ENCODE data around the gene ASIC5. TPM values are rescaled to one million over a fixed set of nuclear protein-coding genes. Genes with fewer than 3 reads are reported as not detected.
A peak's percentile ranks its signal among the peaks of the same experiment; 100 is the strongest.

Gene ASIC5
- total RNA-seq, 1 donor from 2014 or later, result not detected

DNA sequence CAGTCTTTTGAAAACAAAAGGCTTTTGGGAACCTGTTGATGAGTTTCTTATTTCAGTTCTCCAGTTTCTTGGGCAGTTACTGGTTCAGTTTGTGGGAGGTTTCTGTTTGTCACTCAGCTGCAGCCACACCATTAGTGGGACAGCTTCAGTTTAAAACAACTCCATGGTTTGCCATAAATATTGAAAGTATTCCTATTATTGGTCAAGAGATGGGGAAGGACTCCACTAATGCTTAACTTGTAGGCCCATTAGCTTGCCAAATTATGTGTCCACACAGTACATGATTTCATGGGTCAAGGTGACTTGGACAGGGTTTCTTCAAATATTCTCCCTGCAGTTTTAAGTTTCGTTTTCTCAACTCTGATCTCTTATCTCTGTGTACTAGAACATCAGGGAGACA is 15.5 kb upstream of the ASIC5 start:
- ATAC-seq, result peak; percentile 68
- DNase-seq (ENCODE audit: low spot score), result peak; percentile 63

DNA sequence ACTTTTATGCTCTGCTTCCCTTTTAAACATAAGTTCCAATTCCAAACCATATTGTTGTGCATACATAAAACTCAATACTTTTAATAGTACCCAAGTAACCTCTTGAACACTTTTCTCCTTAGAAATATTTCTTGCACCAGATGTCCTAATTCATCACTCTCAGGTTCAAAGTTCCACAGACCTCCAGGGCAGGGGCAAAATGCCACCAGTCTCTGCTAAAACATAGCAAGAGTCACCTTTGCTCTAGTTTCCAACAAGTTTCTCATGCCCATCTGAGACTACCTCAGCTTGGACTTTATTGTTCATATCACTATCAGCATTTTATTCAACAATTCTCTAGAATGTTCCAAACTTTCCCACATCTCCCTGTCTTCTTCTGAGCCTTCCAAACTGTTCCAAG is 13.7 kb upstream of the ASIC5 start:
- DNase-seq (ENCODE audit: low spot score) (no peak), ATAC-seq (no peak)

DNA sequence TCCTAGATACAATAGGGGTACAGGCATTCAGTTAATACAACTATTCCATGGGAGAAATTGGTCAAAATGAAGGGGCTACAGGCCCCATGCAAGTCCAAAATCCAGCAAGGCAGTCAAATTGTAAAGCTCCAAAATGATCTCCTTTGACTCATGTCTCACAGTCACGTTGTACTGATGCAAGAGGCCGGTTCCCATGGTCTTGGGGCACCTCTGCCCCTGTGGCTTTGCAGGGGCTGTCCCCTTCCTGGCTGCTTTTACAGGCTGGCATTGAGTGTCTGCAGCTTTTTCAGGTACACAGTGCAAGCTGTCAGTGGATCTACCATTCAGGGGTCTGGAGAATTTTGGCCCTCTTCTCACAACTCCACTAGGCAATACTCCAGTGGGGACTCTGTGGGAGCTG is 12.5 kb upstream of the ASIC5 start:
- no peak for DNase-seq (ENCODE audit: low spot score)
- no peak for ATAC-seq

DNA sequence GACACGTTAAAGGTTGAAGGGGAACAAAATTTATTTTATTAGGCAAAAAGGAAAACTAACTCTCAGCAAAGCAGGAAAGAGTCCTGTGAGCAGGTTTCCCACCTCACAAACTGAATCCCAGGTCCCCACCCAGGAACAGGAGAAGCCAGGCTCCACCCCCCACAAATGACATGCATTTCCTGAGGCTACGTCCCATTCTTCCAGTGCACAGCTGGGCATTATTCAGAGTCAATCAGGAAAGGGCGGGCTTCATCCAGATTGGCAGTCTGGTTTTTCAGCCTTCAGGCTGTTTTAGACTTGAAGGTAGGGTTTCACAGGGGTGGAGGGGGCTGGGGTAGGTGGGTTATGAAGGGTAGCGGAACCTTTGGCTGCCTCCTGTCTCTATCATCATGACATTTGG is 11.9 kb upstream of the ASIC5 start:
- ATAC-seq, result no peak
- DNase-seq (ENCODE audit: low spot score), result no peak

DNA sequence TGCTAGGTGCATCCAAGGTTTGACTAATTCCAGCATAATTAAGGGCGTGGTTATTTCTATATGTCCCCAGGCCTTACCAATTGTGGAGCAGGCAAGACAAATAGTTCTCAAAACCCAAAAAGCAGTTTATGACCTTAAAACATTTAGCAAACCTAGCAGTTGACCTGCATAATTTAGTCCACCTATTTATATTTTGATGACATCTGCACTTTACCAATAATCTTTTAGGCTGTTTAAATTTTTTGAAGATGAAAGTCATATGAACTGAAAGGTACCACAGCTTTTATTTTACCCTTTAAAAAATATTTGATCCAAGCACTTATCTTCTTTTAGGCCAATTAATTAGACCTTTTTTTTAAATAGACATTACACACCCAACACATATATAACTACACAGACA is 9.8 kb upstream of the ASIC5 start:
- no peak for ATAC-seq
- no peak for DNase-seq (ENCODE audit: low spot score)

DNA sequence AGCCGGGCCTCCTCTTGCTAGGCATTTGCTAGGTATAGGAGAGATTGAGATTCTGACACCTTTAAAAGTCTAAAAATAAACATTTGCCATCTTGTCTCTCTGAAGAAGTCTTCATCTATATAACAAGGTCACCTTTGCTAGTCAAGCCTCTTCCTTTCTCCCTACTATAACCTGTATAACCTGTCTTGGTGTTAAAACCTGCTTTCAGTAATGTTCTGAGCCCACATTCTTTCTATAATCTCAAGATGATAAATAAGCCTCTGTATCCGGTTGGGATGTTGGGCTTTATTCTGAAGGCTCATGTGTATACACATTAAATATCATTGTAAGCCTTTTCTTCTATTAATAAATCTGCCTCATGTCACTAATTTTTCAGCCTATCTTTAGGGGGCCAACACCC is 10.2 kb downstream of the ASIC5 start:
- DNase-seq (ENCODE audit: low spot score) (no peak), ATAC-seq (no peak)

DNA sequence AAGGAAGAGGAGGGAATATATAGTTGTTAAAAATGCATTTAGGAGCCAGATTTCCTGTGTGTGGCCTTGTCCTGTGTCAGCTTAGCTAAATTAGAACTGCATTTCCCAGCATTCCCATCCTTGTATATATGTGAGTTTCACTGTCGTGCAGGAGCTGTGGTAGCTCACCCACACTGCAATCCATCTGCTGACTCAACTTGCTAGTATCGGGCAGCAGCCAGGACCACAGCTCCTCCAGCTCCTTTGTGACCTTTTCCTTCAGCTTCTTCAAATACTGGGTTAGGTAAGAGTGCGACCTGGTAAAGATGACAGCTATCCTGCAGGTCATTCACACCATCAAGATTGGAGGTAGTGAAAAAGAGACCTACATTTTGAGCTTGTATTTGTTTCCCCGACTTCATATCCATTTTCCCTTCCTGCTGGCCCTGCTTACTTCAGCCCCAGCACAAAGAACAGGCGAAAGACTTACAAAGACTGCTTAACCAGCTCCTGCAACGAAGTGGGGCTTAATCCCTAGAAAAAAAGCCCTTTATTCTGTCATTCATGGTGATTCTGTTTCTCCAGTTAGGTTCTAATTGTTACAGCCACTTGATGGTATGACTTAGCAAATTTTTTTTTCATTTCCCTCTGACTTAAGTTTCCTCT is 11.4 kb downstream of the ASIC5 start:
- ATAC-seq, result peak; percentile 91
- DNase-seq (ENCODE audit: low spot score), result no peak

DNA sequence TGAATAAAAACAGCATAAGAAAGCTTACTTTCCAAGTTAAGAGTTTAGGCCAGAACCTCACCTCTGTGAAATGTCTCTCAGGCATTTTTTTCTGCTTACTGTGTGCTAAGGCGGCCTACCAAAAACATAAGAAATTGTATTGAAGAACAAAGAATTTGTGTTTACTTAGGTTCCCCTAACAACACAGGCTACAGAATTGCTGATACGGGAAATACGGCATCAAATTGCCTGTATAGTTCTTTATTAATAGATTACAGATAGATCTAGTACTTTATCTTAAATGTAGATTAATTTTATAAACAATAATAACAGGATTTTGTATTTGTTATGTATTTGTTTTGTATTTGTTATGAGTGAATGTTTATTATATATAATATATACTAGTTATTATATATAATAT is 12.9 kb downstream of the ASIC5 start:
- DNase-seq (ENCODE audit: low spot score) (no peak), ATAC-seq (no peak)

DNA sequence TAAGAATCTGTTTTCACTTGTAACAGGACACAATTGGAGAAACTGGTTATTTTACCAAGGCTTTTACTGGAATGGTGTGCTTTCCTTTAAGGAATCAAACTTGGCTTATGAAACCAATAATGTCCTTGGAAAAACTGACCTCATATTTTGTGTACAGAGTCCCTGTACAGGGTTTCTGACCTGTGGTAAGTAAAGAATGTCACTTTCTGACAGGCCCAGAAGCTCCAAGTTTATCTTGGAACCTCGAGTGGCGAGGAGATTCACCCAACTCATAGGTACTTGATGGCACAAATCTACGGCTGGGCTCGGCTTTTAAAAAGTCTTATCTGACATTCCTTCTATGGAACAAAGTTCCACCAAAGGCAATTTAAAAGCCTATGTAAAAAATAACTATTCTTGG is 17.0 kb downstream of the ASIC5 start:
- ATAC-seq, result peak; percentile 61
- DNase-seq (ENCODE audit: low spot score), result no peak

DNA sequence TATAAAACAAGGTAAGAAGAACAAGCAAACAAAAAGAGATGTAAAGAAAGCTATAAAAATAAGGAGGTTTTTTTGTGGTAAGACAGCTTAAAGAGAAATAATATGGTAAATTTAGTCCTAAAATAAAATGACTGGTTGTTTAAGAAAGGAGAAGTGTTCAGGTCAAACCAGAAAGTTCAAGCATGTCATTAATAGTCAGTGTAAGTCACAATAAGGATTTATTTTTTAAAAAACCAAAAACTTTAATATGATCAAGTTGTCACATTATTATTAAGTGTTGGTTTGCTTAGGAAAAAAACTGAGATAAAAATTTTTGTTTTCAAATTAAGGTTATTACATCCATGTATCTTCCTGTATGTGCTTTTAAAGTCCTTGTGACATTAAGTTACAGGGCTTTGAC is 19.1 kb downstream of the ASIC5 start:
- ATAC-seq (no peak), DNase-seq (ENCODE audit: low spot score) (no peak)

DNA sequence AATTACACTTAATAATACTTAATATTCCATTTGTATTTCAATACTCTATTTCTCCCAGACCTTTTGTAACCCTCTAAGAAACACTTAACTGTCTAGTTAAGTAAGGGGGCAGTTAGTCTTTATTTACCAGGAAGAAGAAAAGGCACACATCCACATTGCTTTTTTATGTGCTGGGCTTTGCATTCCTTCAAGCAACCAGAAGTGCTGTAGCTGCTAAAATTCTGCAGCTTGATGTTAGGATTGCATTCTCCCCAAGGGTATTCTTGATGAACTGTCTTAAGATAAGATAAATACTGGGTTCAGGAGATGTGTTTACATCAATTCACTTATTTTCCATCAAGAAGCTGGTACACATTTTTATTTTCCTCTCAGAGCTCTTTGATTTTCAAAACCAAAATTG is 24.0 kb downstream of the ASIC5 start:
- no peak for ATAC-seq

DNA sequence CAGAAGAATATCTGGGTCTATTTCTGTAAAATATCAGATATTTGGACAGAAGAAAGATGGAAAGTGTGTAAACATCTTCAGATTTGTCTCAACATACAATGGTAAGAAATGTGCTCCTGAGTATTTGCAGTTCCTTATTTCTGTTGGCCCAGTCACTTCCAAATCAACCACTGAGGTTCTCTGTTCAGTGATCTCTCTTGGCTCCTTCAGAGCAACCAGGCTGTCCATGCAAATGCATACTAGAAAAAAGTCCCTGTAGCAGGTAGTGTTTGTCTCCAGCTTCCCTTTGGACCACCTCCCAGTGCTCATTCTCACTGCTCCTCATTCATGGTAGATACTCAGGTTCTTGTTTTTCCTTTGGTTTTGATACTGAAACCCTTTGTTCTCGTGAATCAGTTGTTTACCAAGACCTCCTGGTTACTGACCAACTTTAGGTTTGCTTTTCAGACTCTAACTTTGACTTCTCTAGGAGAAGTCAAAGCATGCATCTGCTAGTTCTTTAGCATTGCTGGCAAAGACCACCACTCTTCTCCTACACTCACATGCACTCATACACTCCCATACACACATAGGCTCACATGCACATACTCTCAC is 28.8 kb downstream of the ASIC5 start:
- ATAC-seq (no peak), DNase-seq (ENCODE audit: low spot score) (no peak)

More for the DNA sequence above, 24.0 kb downstream of the ASIC5 start:
- DNase-seq (ENCODE audit: low spot score), result no peak

DNA sequence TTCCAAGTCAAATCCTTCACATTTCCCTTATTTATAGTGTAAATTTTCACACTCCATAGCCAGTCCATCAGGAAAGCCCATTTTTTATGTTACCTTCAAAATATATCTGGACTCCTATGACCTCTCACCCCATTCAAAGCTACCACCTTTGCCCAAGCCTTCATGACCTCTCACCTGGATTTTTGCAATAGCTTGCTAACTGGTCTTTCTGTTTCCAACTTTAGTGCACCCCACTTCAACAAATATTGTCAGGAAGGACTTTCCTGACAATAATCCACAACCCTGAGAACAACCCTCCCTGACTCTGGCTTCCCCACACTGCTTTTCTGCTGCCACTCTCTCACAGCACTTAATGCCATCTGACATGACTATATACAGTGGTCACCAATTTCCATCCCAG is 33.4 kb downstream of the ASIC5 start:
- DNase-seq (ENCODE audit: low spot score) (no peak), ATAC-seq (peak; percentile 95)

DNA sequence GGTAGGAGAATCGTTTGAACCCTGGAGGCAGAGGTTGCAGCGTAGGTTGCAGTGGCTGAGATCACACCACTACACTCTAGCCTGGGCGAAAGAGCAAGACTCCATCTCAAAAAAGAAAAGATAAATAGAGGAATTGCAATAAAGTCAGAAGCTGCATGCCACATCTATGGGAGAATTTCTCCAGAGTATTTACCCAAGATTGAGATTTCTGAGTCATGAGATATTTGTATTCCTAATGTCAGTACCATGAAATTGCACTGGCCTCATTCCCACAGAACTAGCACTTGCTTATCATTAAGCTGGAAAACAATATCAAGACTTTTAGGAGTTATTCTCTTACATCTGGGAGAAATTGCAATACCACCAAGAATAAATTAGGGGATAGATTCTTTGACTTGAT is 37.4 kb downstream of the ASIC5 start:
- DNase-seq (ENCODE audit: low spot score) (no peak), ATAC-seq (no peak)

DNA sequence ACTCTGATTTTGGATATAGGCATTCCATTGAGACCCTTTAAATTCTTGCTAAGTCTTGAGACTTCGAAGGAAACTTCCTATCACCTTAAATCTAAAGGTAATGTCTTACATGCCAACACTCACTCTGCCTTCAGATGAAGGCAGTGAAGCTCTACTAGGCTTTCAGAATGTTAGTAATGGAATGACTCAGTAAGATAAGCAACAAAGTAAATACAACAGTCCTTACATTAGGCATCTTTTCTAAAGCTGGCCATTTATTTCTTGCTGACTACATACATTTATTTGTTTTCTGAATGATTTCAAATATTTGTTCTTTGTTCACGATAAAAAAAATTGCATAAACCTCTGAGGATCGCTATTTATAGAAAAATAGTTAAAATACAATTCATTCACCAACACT is 43.5 kb downstream of the ASIC5 start:
- ATAC-seq, result no peak
- no peak for DNase-seq (ENCODE audit: low spot score)

DNA sequence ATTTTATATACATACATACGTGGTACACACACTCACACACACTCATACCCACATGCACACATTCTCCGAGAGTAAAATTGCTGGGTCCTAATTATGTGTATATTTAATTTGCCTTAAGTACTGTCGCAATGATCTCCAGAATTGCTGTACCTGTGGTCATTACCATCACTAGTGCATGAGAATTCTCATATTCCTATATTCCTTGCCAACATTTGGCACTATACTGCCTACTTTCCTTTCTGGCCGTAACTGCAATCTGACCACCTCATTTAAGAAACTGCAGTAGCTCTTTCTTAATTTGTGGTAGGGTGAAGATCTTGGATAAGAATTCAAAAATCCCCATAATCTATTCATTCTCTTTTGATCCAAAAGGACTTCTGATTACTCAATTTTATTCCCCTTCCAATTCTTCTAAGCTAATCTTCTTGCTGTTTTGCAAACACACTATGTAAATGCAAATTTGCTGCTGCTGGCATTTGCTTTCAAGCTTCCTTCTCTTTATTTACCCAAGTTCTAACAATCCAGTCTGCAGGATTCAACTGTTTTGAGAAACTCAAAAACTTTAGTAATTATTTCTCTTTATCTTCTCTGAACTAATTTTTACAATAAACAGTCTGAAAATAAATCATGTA is 45.1 kb downstream of the ASIC5 start:
- ATAC-seq (peak; percentile 74), DNase-seq (ENCODE audit: low spot score) (no peak)

DNA sequence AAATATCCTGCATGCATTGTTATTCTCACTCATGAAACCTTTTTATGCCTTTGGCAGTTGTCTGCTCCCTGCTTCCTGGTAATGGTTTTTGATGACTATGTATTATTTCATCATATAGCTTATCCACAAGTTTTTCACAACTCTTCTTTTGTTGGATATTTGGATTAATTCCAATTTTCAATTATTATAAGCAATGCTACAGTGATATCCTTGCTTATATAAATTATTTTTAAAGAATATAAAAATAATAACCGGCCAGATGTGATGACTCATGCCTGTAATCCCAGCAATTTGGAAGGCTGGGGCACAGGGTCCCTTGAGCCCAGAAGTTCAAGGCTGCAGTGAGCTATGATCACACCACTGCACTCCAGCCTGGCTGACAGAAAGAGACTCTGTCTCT is 47.0 kb downstream of the ASIC5 start:
- DNase-seq (ENCODE audit: low spot score), result no peak
- no peak for ATAC-seq

DNA sequence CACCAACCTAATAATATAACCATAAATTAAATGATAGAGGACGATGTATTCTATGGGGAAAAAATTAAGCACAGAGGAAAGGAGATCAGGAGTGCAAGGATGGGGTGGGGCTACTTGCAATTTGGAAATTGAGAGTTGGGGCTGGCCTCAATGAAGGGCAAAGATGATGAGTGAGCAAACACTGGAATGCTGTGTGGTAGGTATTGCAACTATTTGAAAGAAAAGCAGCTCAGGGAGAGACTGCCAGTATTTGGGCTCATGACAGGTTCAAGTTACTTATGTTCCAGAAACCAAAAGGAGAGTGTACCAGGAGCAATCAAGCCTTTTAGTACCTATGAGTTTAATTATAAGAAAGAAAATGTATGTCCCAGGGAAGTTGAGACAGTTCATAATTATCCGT is 47.4 kb downstream of the ASIC5 start:
- ATAC-seq (peak; percentile 63), DNase-seq (ENCODE audit: low spot score) (no peak)

DNA sequence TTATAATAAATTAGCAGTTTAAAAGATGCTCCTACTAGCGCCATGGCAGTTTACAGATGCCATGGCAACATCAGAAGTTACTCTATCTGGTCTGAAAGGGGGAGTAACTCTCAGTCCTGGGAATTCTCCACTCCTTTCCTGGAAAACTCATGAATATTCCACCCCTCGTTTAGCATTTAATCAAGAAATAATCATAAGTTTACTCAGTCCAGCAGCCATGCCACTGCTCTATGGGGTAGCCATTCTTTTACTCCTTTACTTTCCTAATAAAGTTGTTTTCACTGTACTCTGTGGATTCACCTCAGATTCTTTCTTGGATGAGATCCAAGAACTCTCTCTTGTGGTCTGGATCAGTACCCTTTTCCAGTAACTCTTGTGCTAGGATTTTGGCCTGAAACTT is 55.0 kb downstream of the ASIC5 start:
- DNase-seq (ENCODE audit: low spot score), result no peak
- no peak for ATAC-seq

DNA sequence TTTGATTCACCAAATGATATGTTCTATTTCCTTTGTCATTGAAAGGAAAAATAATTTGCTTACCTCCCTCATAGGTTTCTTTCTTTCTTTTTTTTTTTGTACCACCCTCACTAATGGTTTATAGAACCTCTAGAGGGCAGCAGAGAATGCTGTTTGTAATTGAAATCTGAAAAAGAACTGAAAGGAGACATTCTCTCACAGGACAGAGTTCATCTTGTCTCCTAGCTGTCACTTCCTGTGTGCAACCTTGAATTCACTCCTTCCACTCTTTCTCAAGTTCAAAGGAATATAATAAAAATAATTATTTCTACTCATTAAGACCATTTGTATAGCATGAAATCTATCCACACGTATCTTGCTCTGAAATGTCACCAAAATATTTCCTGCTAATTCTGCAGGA is 56.2 kb downstream of the ASIC5 start:
- peak; percentile 98 for ATAC-seq
- DNase-seq (ENCODE audit: low spot score), result no peak

DNA sequence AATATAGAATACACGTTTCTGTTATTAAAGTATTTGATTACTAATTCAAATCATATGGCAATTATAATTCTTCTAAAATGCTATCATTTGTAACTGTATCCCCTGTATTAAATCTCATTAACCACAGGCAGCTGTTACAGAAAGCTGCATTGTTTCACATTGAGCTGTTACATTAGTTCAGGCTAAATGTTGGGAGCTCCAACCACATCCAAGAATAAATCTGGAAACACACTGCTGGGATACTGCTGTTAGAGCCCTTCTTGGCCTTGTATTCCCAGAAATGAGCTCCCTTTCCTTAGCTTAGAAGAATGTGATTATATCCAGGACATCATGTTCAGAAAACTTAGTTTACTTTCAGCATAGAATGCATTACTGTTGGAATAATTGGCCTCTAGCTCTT is 59.1 kb downstream of the ASIC5 start:
- ATAC-seq (no peak), DNase-seq (ENCODE audit: low spot score) (no peak)

DNA sequence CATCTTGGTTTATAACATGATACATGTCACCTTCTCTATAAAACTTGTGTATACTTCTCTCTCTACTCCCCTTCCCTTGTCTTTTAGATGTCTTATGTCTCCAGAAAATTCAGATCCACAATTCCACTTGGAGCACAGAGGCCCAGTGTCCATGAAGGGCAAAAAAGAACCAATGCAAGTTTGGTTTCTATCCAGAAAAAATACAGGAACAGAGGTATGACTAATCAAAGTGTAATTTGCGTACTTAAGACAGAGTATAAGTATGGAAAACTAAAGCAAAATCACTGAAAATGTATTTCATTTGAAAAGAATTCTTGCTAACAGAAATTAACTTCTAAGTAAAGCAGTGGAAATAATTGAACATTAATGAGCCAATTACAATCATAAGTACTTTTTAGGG is 61.1 kb downstream of the ASIC5 start:
- no peak for DNase-seq (ENCODE audit: low spot score)
- no peak for ATAC-seq

Measured in left lobe of liver (tissue), 2 donors.